NB4 (cell line): Measurements from ENCODE around the gene PAFAH1B2.
"Not testable (repeated sequence)": the region's sequence is repeated elsewhere in the genome, so short reads cannot be mapped to it uniquely, and the experiment has no call there.

ENCODE experiments used
- CTCF ChIP-seq: IDR thresholded peaks from one replicate; pipeline ENCODE4 v1.5.1; 2012; ENCODE audit warnings: low read depth, low read length
- POLR2A ChIP-seq: IDR thresholded peaks from 2 replicates; pipeline ENCODE4 v1.6.1; 2011; ENCODE audit warnings: mild to moderate bottlenecking; ENCODE audit not compliant: insufficient read length; ENCODE audit errors: extremely low read depth

GRCh38 chr11:117206859-117207258 is 62.8 kb downstream of the PAFAH1B2 start:
- TF ChIP-seq CTCF, POLR2A: not testable (repeated sequence)
